Measurements from ENCODE around the gene MBLAC2.

Gene MBLAC2

GRCh38 chr5:90473396-90474234, 956 bp downstream of the MBLAC2 start:
- H3K4me3 ChIP-seq (ENCODE audit: control insufficient read depth, low read depth, low read length): peak overlapping the region; percentile 87
- no peak for DNase-seq (ENCODE audit: low read depth)
- no peak for TF ChIP-seq CTCF (IDR thresholded peaks at IDR 0.05; ENCODE audit: control insufficient read depth, insufficient read depth, low read depth, low read length, missing control alignments)

- TF ChIP-seq CTCF (IDR thresholded peaks at IDR 0.05; ENCODE audit: control insufficient read depth, insufficient read depth, low read depth, low read length, missing control alignments): no peak
- no peak for DNase-seq (ENCODE audit: low read depth)
- peak overlapping the region; percentile 87 for H3K4me3 ChIP-seq (ENCODE audit: control insufficient read depth, low read depth, low read length)
Measured at GRCh38 chr5:90472783-90473395, 1.7 kb downstream of the MBLAC2 start.

- H3K4me3 ChIP-seq (ENCODE audit: control insufficient read depth, low read depth, low read length): no peak overlapping the region
- no peak for DNase-seq (ENCODE audit: low read depth)
- no peak for TF ChIP-seq CTCF (IDR thresholded peaks at IDR 0.05; ENCODE audit: control insufficient read depth, insufficient read depth, low read depth, low read length, missing control alignments)
Measured at GRCh38 chr5:90461288-90461687, 13.3 kb downstream of the MBLAC2 start.

- DNase-seq (ENCODE audit: low read depth): peak; percentile 61
- TF ChIP-seq CTCF (IDR thresholded peaks at IDR 0.05; ENCODE audit: control insufficient read depth, insufficient read depth, low read depth, low read length, missing control alignments): no peak
- no peak overlapping the region for H3K4me3 ChIP-seq (ENCODE audit: control insufficient read depth, low read depth, low read length)
Measured at GRCh38 chr5:90446961-90447360, 27.6 kb downstream of the MBLAC2 start.

- no peak overlapping the region for H3K4me3 ChIP-seq (ENCODE audit: control insufficient read depth, low read depth, low read length)
- no peak for DNase-seq (ENCODE audit: low read depth)
- no peak for TF ChIP-seq CTCF (IDR thresholded peaks at IDR 0.05; ENCODE audit: control insufficient read depth, insufficient read depth, low read depth, low read length, missing control alignments)
Measured at GRCh38 chr5:90440644-90441043, 33.9 kb downstream of the MBLAC2 start.

- H3K4me3 ChIP-seq (ENCODE audit: control insufficient read depth, low read depth, low read length): no peak overlapping the region
- DNase-seq (ENCODE audit: low read depth): no peak
- TF ChIP-seq CTCF (IDR thresholded peaks at IDR 0.05; ENCODE audit: control insufficient read depth, insufficient read depth, low read depth, low read length, missing control alignments): no peak
Measured at GRCh38 chr5:90438100-90438499, 36.5 kb downstream of the MBLAC2 start.

All from AG09309 (cell line).